K562 (cell line): ENCODE measurements around the gene SRGAP3. TPM values are rescaled to one million over a fixed set of nuclear protein-coding genes. Genes with fewer than 3 reads are reported as not detected.

Experiments used
- CREB1 ChIP-seq, 2 experiments: sonication (generic) in 1 of 2; formaldehyde crosslinking in 1 of 2; IDR thresholded peaks; 2 replicates each; pipeline versions ENCODE4 v1.6.1 to v1.8.0; 2012 to 2022; ENCODE audit warnings: inconsistent platforms in 1 of 2, mild to moderate bottlenecking in 1 of 2, missing genetic modification reagents in 1 of 2, moderate library complexity in 1 of 2
- GTF2E2 ChIP-seq: fragments of 200-800 bp; sonication (Bioruptor generic); IDR thresholded peaks from 2 replicates; pipeline ENCODE4 v1.6.1; 2016; ENCODE audit warnings: missing genetic modification characterization, missing compliant biosample characterization
- HDAC6 ChIP-seq: IDR thresholded peaks from 2 replicates; pipeline ENCODE4 v1.6.1; 2012; ENCODE audit warnings: low read depth, mild to moderate bottlenecking, control low read depth, inconsistent platforms, low read length, moderate library complexity
- KDM4B ChIP-seq, 2 experiments: fragments of 450-650 bp in 1 of 2; sonication (generic) in 1 of 2; IDR thresholded peaks; 2 replicates each; pipeline ENCODE4 v1.6.1; 2016 to 2017; ENCODE audit warnings: borderline replicate concordance in 2 of 2, antibody characterized with exemption in 1 of 2, low read depth in 1 of 2, mild to moderate bottlenecking in 1 of 2
- RFX1 ChIP-seq: fragments of 450-650 bp; IDR thresholded peaks from 2 replicates; pipeline ENCODE4 v1.6.1; 2016; ENCODE audit warnings: mild to moderate bottlenecking, moderate library complexity
- USF1 ChIP-seq: sonication (generic); formaldehyde crosslinking; IDR thresholded peaks from 2 replicates; pipeline ENCODE4 v1.9.0; 2022; ENCODE audit warnings: mild to moderate bottlenecking, missing genetic modification reagents
- ZNF197 ChIP-seq: fragments of 200-800 bp; sonication (Bioruptor generic); IDR thresholded peaks from 2 replicates; pipeline ENCODE4 v1.6.1; 2016; ENCODE audit warnings: low read depth, missing genetic modification characterization, missing compliant biosample characterization
- ZNF766 ChIP-seq: fragments of 200-800 bp; sonication (Bioruptor generic); conservative IDR thresholded peaks from 2 replicates; pipeline ENCODE4 v1.6.1; 2016; ENCODE audit warnings: missing genetic modification characterization, missing compliant biosample characterization
- polyA plus RNA-seq, 8 experiments: library from polyadenylated mRNA; depleted of rRNA in 4 of 8; stranded (reverse) in 5 of 8; unstranded in 3 of 8; fragments of >200 nt; fragmentation: Nextera tagmentation in 2 of 8; fragmentation: Illumina TruSeq in 1 of 8; extraction: Ambion mirVana in 2 of 8; extraction: Trizol in 1 of 8; gene quantifications; 2 replicates each; pipeline versions ENCODE4 v1.2.1 to v1.2.3, GENCODE V29; 2011 to 2014; ENCODE audit warnings: inconsistent platforms in 1 of 8, missing spikeins in 1 of 8
- total RNA-seq, 7 experiments: library from RNA; depleted of rRNA in 6 of 7; stranded (reverse); fragments of >200 nt in 6 of 7; fragmentation: Illumina TruSeq in 2 of 7; extraction: Trizol in 2 of 7; gene quantifications; 2 replicates each; pipeline versions ENCODE4 v1.2.1 to v1.2.3, GENCODE V29; 2011 to 2021; ENCODE audit warnings: low replicate concordance in 1 of 7
- TF ChIP-seq, protein P1 (sequence below), 2 experiments: IDR thresholded peaks in 1 of 2; conservative IDR thresholded peaks in 1 of 2; 2 replicates each; pipeline ENCODE4 v1.6.1; 2016; ENCODE audit warnings: low read depth in 2 of 2, mild to moderate bottlenecking in 1 of 2, missing compliant biosample characterization in 1 of 2, missing genetic modification characterization in 1 of 2, moderate library complexity in 1 of 2
- TF ChIP-seq, protein P2 (sequence below): fragments of 450-650 bp; IDR thresholded peaks from 2 replicates; pipeline ENCODE4 v1.6.1; 2016; ENCODE audit warnings: antibody characterized with exemption
- TF ChIP-seq, protein P3 (sequence below): fragments of 250-450 bp; sonication (Bioruptor Pico); IDR thresholded peaks from 2 replicates; pipeline ENCODE4 v1.4.0; 2020; ENCODE audit warnings: mild to moderate bottlenecking

The SRGAP3 gene
- total and polyA plus RNA-seq, 9 of the 15 experiments (the other 6 are each of a cell fraction or from before 2014, with no cell fraction given), result 0.11 to 0.85 (median 0.35) TPM; not detected in 2

DNA sequence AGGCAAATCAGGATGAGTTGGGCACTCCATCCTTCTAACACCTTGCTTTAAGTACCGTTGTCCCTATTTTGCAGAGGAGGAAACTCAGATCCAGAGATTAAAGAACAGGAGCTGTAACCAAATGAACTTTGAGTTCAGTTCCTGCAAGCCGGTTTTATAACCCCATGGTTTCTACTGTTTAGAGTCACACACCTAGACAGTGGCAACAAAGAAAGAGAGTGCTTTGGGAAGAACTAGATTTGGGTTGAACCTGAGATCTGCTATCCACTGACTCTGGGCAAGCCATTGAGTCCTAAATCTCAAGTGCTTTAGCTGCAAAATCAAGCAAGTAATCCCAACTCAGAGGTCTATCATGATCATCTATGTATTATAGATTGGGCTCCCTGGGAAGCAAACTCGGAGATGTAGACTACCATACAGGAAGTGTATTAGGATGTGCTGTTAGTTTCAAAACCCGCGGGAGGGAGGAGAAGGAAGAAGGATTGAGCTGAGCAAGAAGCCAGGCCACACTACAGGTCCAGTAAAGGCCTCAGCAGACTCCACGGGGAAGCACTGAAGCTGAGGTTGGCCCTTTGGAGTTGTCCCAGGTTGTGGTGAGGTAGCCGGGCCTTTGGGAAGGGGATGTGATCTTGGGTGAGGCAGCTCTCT is 42.2 kb downstream of the SRGAP3 start (continued):
- TF ChIP-seq CREB1 (IDR thresholded peaks at IDR 0.05), result no peak
- no peak for TF ChIP-seq CREB1 (CRISPR knock-in tag; IDR thresholded peaks at IDR 0.05)
- no peak for TF ChIP-seq RFX1
- no peak for TF ChIP-seq ZNF766 (CRISPR knock-in tag)
- no peak for TF ChIP-seq ZNF197
- no peak for TF ChIP-seq HDAC6
- no peak for TF ChIP-seq USF1
- TF ChIP-seq, protein P1, sequence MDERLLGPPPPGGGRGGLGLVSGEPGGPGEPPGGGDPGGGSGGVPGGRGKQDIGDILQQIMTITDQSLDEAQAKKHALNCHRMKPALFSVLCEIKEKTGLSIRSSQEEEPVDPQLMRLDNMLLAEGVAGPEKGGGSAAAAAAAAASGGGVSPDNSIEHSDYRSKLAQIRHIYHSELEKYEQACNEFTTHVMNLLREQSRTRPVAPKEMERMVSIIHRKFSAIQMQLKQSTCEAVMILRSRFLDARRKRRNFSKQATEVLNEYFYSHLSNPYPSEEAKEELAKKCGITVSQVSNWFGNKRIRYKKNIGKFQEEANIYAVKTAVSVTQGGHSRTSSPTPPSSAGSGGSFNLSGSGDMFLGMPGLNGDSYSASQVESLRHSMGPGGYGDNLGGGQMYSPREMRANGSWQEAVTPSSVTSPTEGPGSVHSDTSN (CRISPR knock-in tag; IDR thresholded peaks at IDR 0.05; ENCODE audit: low read depth), result no peak
- TF ChIP-seq, protein P1 (tag; conservative IDR thresholded peaks at IDR 0.05; ENCODE audit: low read depth), result no peak
- TF ChIP-seq GTF2E2, result no peak
- TF ChIP-seq, protein P2, sequence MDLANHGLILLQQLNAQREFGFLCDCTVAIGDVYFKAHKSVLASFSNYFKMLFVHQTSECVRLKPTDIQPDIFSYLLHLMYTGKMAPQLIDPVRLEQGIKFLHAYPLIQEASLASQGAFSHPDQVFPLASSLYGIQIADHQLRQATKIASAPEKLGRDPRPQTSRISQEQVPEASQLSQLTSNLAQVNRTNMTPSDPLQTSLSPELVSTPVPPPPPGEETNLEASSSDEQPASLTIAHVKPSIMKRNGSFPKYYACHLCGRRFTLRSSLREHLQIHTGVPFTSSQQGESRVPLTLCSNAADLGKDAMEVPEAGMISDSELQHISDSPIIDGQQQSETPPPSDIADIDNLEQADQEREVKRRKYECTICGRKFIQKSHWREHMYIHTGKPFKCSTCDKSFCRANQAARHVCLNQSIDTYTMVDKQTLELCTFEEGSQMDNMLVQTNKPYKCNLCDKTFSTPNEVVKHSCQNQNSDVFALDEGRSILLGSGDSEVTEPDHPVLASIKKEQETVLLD, result no peak
- TF ChIP-seq, protein P3, sequence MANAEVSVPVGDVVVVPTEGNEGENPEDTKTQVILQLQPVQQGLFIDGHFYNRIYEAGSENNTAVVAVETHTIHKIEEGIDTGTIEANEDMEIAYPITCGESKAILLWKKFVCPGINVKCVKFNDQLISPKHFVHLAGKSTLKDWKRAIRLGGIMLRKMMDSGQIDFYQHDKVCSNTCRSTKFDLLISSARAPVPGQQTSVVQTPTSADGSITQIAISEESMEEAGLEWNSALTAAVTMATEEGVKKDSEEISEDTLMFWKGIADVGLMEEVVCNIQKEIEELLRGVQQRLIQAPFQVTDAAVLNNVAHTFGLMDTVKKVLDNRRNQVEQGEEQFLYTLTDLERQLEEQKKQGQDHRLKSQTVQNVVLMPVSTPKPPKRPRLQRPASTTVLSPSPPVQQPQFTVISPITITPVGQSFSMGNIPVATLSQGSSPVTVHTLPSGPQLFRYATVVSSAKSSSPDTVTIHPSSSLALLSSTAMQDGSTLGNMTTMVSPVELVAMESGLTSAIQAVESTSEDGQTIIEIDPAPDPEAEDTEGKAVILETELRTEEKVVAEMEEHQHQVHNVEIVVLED (CRISPR knock-in tag), result no peak
- TF ChIP-seq KDM4B (IDR thresholded peaks at IDR 0.05; ENCODE audit: borderline replicate concordance in 2 of 2, low read depth in 1 of 2), result no peak
